Breast epithelium (tissue), 3 donors: ENCODE data around the gene PRKACG.

Source experiments
- CTCF ChIP-seq, 3 donors: fragments of 450-650 bp; IDR thresholded peaks; one replicate each; pipeline ENCODE4 v1.5.1; 2016 to 2017; ENCODE audit warnings: antibody characterized with exemption in 3 of 3, mild to moderate bottlenecking in 3 of 3, moderate library complexity in 3 of 3
- POLR2A ChIP-seq: fragments of 450-650 bp; IDR thresholded peaks from one replicate; pipeline ENCODE4 v1.6.1; 2016; ENCODE audit warnings: antibody characterized with exemption, mild to moderate bottlenecking, moderate library complexity
- POLR2AphosphoS5 ChIP-seq, 3 donors: sonication (generic); formaldehyde crosslinking; IDR thresholded peaks; one replicate each; pipeline ENCODE4 v1.6.1; 2017; ENCODE audit warnings: antibody characterized with exemption in 3 of 3

GRCh38 chr9:69058101-69058500, 44.2 kb upstream of the PRKACG start:
- TF ChIP-seq POLR2A, result no peak
- no peak for TF ChIP-seq CTCF (IDR thresholded peaks at IDR 0.05)
- no peak for TF ChIP-seq POLR2AphosphoS5 (IDR thresholded peaks at IDR 0.05)
